ENCODE results near the gene IL17RD. TPM values are rescaled to one million over a fixed set of nuclear protein-coding genes. Genes with fewer than 3 reads are reported as not detected.

Gene IL17RD
- total RNA-seq, 1 experiment from 2014 or later, result 31.7 TPM

DNA sequence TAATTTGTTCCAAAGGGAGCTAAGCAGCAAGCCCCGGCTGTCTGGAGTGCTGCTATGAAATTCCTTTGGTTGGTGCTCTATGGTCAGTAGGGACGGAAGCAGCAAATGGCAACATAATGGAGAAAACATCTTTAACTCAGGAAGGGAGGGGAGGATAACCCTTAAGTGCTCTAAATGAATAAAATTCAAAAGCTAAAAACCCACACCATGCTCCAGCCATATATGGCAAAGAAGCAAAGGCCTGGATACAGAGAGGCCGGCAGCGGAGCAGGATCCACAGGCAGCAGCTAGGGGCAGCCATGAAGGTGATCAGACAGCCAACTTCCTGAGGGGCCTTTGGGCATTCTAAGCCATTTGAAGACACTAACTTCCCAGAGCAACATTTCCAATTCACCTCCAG lies 38.9 kb downstream of the IL17RD start:
- Mint-ChIP-seq H3K4me3 (peak overlapping the region in 1 of 2 experiments; percentile 17; a peak in 2 of 5 replicates), H3K9me3 (no peaks in the 10 kb centered on the region), H3K36me3 (ENCODE audit: insufficient read depth in 1 of 3, low read depth in 3 of 3) (peaks cover 0 to 13% (median 5%) of the 10 kb centered on the region in 3 experiments; a peak in 4 of 7 replicates), H3K27ac (peak overlapping the region in 1 of 3 experiments; percentile 63; a peak in 1 of 7 replicates), H3K4me1 (peaks cover 68 to 71% of the 10 kb centered on the region in 2 experiments), H3K27me3 (ENCODE audit: low read depth) (peaks cover 46% of the 10 kb centered on the region)
- Histone ChIP-seq H3K18ac (ENCODE audit: insufficient read length, low read depth, low read length) (no peak overlapping the region), H4K8ac (replicated peaks; ENCODE audit: insufficient read length, low read depth, low read length) (no peak overlapping the region), H3K4me2 (ENCODE audit: insufficient read depth, insufficient read length, low read length) (no peak overlapping the region), H3K27ac (ENCODE audit: insufficient read length, low read depth, low read length) (no peak overlapping the region), H4K5ac (ENCODE audit: insufficient read length, low read depth, low read length) (no peak overlapping the region), H2BK12ac (ENCODE audit: insufficient read length, low read depth, low read length) (no peak overlapping the region), H2BK120ac (ENCODE audit: low read depth, low read length, poor library complexity, severe bottlenecking) (no peak overlapping the region), H3K79me2 (ENCODE audit: insufficient read depth, low read length) (peaks cover 16% of the 10 kb centered on the region; the same call in 1 of the 2 replicates), H3K79me1 (ENCODE audit: insufficient read depth, low read depth, low read length, poor library complexity, severe bottlenecking) (no peaks in the 10 kb centered on the region), H2BK5ac (ENCODE audit: insufficient read length, low read length) (no peak overlapping the region), H2BK20ac (ENCODE audit: low read depth, low read length, poor library complexity, severe bottlenecking) (no peak overlapping the region), H3K9me3 (ENCODE audit: control insufficient read depth, low read depth, low read length) (no peaks in the 10 kb centered on the region), H2BK15ac (ENCODE audit: low read depth, low read length) (no peak overlapping the region), H4K91ac (ENCODE audit: insufficient read length, low read depth, low read length) (no peak overlapping the region), H3T11ph (ENCODE audit: low read length) (no peak overlapping the region), H2AK5ac (ENCODE audit: insufficient read length, low read length) (no peak overlapping the region), H3K4ac (ENCODE audit: low read depth, low read length) (no peak overlapping the region), H3K4me1 (ENCODE audit: insufficient read depth, low read length) (peaks cover 35% of the 10 kb centered on the region), H3K56ac (ENCODE audit: insufficient read length, low read depth, low read length) (no peak overlapping the region), H3K14ac (ENCODE audit: insufficient read depth, low read length) (no peak overlapping the region), H3K9ac (ENCODE audit: extremely low read depth, insufficient read length, low read length) (no peak overlapping the region), H3K27me3 (ENCODE audit: insufficient read depth, low read length) (peaks cover 12% of the 10 kb centered on the region; the same call in 1 of the 2 replicates), H4K20me1 (ENCODE audit: control insufficient read depth, insufficient read depth, insufficient read length) (no peaks in the 10 kb centered on the region), H3K23me2 (ENCODE audit: insufficient read length, low read depth, low read length, poor library complexity, severe bottlenecking) (no peaks in the 10 kb centered on the region), H3K23ac (ENCODE audit: insufficient read length, low read depth, low read length) (no peak overlapping the region), H2AFZ (ENCODE audit: low read length) (no peak overlapping the region)
- WGBS (ENCODE audit: extremely low coverage, insufficient read length, low lambda C conversion rate), result no CpG with 5 or more reads among the region's 4 CpGs
- TF ChIP-seq, protein P1, sequence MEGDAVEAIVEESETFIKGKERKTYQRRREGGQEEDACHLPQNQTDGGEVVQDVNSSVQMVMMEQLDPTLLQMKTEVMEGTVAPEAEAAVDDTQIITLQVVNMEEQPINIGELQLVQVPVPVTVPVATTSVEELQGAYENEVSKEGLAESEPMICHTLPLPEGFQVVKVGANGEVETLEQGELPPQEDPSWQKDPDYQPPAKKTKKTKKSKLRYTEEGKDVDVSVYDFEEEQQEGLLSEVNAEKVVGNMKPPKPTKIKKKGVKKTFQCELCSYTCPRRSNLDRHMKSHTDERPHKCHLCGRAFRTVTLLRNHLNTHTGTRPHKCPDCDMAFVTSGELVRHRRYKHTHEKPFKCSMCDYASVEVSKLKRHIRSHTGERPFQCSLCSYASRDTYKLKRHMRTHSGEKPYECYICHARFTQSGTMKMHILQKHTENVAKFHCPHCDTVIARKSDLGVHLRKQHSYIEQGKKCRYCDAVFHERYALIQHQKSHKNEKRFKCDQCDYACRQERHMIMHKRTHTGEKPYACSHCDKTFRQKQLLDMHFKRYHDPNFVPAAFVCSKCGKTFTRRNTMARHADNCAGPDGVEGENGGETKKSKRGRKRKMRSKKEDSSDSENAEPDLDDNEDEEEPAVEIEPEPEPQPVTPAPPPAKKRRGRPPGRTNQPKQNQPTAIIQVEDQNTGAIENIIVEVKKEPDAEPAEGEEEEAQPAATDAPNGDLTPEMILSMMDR (conservative IDR thresholded peaks at IDR 0.05), result peak; percentile 39; the same call in 2 of the 3 replicates
- DNase-seq, result peak; percentile 85
